ENCODE data around the gene AGXT. TPM values are rescaled to one million over a fixed set of nuclear protein-coding genes. Genes with fewer than 3 reads are reported as not detected.
A peak's percentile ranks its signal among the peaks of the same experiment; 100 is the strongest.

The AGXT gene
- total and polyA plus RNA-seq, 7 experiments from 2014 or later = not detected

- ATAC-seq (no peak), DNase-seq (peak in 2 of 9 donors; percentile 2 to 15)
- POLR2A ChIA-PET = no interaction called here
- peaks cover 0 to 1% (median 0%) of the 10 kb centered on the region in 11 donors for H3K9me3 Mint-ChIP-seq
- Histone ChIP-seq H3K4me3 (ENCODE audit: low read length) (no peak overlapping the region), H3K27me3 (ENCODE audit: control insufficient read depth in 2 of 2, insufficient read depth in 2 of 2, low read length in 2 of 2) (no peaks in the 10 kb centered on the region), H3K9me3 (ENCODE audit: control insufficient read depth in 2 of 3, low read length in 3 of 3) (no peaks in the 10 kb centered on the region), H3K4me1 (ENCODE audit: control insufficient read depth in 2 of 2, insufficient read depth in 2 of 2, low read length in 2 of 2) (no peaks in the 10 kb centered on the region), H3K36me3 (ENCODE audit: control insufficient read depth in 2 of 3, insufficient read depth in 3 of 3, low read length in 3 of 3) (no peaks in the 10 kb centered on the region), H3K27ac (ENCODE audit: low read depth, low read length) (no peak overlapping the region)
- H3K27me3 Mint-ChIP-seq = peaks cover 0 to 4% (median 0%) of the 10 kb centered on the region in 5 donors
- CTCF ChIA-PET = no interaction called here
- intact Hi-C loops (cut with micrococcal nuclease) = no loop called here
- no peaks in the 10 kb centered on the region for H3K36me3 Mint-ChIP-seq
- no peaks in the 10 kb centered on the region for H3K4me1 Mint-ChIP-seq
- H3K4me3 Mint-ChIP-seq = no peak overlapping the region
- no peak overlapping the region for H3K27ac Mint-ChIP-seq
Observed at GRCh38 chr2:240929364-240930095, 60.9 kb downstream of the AGXT start.

Other genes with a start within 250 kb of the AGXT start
- gene GPR35, start 243.3 kb upstream of the AGXT start, total RNA-seq = 10 to 100 TPM in 3 of 5 experiments, 1 to 10 TPM in 2; 7.1 to 19.0 (median 10.2) TPM
- gene GPR35, start 243.3 kb upstream of the AGXT start, polyA plus RNA-seq = 1 to 10 TPM in 1 of 2 donors, under 1 TPM in 1; 0.20 to 1.0 TPM
- not detected for gene AQP12B, start 185.9 kb upstream of the AGXT start, total RNA-seq
- not detected for gene AQP12B, start 185.9 kb upstream of the AGXT start, polyA plus RNA-seq
- gene AQP12A, start 177.0 kb upstream of the AGXT start, total RNA-seq = not detected
- not detected for gene AQP12A, start 177.0 kb upstream of the AGXT start, polyA plus RNA-seq
- under 1 TPM in 1 of 5 experiments, not detected in 4; 0.24 TPM for gene KIF1A, start 48.6 kb upstream of the AGXT start, total RNA-seq
- gene KIF1A, start 48.6 kb upstream of the AGXT start, polyA plus RNA-seq = not detected
- gene MAB21L4, start 27.3 kb downstream of the AGXT start, total RNA-seq = not detected
- gene MAB21L4, start 27.3 kb downstream of the AGXT start, polyA plus RNA-seq = not detected
- under 1 TPM in 1 of 5 experiments, not detected in 4; 0.22 TPM for gene CROCC2, start 37.5 kb downstream of the AGXT start, total RNA-seq
- gene CROCC2, start 37.5 kb downstream of the AGXT start, polyA plus RNA-seq = not detected
- gene SNED1, start 129.8 kb downstream of the AGXT start, total RNA-seq = 100 to 1,000 TPM in 1 of 5 experiments, 10 to 100 TPM in 4; 20.3 to 120 (median 56.3) TPM
- 1 to 10 TPM; 1.0 to 1.4 TPM for gene SNED1, start 129.8 kb downstream of the AGXT start, polyA plus RNA-seq
- gene MTERF4, start 233.5 kb downstream of the AGXT start, total RNA-seq = 100 to 1,000 TPM in 2 of 5 experiments, 10 to 100 TPM in 3; 45.3 to 214 (median 91.8) TPM
- 10 to 100 TPM; 73.1 to 82.3 TPM for gene MTERF4, start 233.5 kb downstream of the AGXT start, polyA plus RNA-seq